ENCODE measurements around the gene GOLGA6L7.

DNA sequence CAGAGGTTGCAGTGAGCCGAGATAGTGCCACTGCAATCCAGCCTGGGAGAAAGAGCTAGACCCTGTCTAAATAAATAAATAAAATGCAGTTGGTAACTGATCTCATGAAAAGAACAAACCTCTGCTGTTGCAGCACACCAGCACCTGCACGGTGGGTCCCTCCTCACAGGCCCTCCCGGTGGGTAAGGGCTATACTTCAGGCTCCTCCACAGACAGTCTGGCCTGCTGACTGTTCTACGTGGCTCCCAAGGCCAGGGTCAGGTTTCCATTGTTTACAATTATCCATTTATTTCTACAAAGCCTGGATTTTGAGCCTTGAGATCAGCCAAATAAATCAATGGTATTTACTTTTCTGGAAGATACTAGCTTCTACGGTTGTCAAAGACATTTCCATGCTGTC, 32.2 kb upstream of the GOLGA6L7 start:
- TF ChIP-seq, protein P1, sequence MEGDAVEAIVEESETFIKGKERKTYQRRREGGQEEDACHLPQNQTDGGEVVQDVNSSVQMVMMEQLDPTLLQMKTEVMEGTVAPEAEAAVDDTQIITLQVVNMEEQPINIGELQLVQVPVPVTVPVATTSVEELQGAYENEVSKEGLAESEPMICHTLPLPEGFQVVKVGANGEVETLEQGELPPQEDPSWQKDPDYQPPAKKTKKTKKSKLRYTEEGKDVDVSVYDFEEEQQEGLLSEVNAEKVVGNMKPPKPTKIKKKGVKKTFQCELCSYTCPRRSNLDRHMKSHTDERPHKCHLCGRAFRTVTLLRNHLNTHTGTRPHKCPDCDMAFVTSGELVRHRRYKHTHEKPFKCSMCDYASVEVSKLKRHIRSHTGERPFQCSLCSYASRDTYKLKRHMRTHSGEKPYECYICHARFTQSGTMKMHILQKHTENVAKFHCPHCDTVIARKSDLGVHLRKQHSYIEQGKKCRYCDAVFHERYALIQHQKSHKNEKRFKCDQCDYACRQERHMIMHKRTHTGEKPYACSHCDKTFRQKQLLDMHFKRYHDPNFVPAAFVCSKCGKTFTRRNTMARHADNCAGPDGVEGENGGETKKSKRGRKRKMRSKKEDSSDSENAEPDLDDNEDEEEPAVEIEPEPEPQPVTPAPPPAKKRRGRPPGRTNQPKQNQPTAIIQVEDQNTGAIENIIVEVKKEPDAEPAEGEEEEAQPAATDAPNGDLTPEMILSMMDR (IDR thresholded peaks at IDR 0.05; ENCODE audit: low read depth, low read length, poor library complexity, severe bottlenecking), result no peak
- TF ChIP-seq EZH2phosphoT487 (IDR thresholded peaks at IDR 0.05; ENCODE audit: borderline replicate concordance, low read length), result no peak

All from DOHH2 (cell line).